ENCODE results near the gene ZDHHC17.

ZDHHC17 gene

GRCh38 chr12:76820888-76821482, 57.1 kb downstream of the ZDHHC17 start:
- no peak for DNase-seq (ENCODE audit: low spot score)

- no peak for DNase-seq (ENCODE audit: low spot score)
Measured at GRCh38 chr12:76830436-76830835, 66.5 kb downstream of the ZDHHC17 start.

- no peak for DNase-seq (ENCODE audit: low spot score)
Measured at GRCh38 chr12:76836633-76837032, 72.7 kb downstream of the ZDHHC17 start.

GRCh38 chr12:76847260-76847659, 83.3 kb downstream of the ZDHHC17 start:
- no peak for DNase-seq (ENCODE audit: low spot score)

- DNase-seq (ENCODE audit: low spot score): no peak
Measured at GRCh38 chr12:76848132-76848531, 84.2 kb downstream of the ZDHHC17 start.

- DNase-seq (ENCODE audit: low spot score): no peak
Measured at GRCh38 chr12:76852106-76852505, 88.2 kb downstream of the ZDHHC17 start.

GRCh38 chr12:76855271-76855670, 91.4 kb downstream of the ZDHHC17 start:
- DNase-seq (ENCODE audit: low spot score): no peak

GRCh38 chr12:76856018-76856644, 92.2 kb downstream of the ZDHHC17 start:
- no peak for DNase-seq (ENCODE audit: low spot score)

GRCh38 chr12:76859611-76860010, 95.7 kb downstream of the ZDHHC17 start:
- no peak for DNase-seq (ENCODE audit: low spot score)

GRCh38 chr12:76860256-76860655, 96.3 kb downstream of the ZDHHC17 start:
- DNase-seq (ENCODE audit: low spot score): no peak

- no peak for DNase-seq (ENCODE audit: low spot score)
Measured at GRCh38 chr12:76863005-76863670, 99.2 kb downstream of the ZDHHC17 start.

- DNase-seq (ENCODE audit: low spot score): no peak
Measured at GRCh38 chr12:76863837-76864236, 99.9 kb downstream of the ZDHHC17 start.

- no peak for DNase-seq (ENCODE audit: low spot score)
Measured at GRCh38 chr12:76864791-76865400, 101.0 kb downstream of the ZDHHC17 start.

GRCh38 chr12:76866151-76866567, 102.2 kb downstream of the ZDHHC17 start:
- no peak for DNase-seq (ENCODE audit: low spot score)

- no peak for DNase-seq (ENCODE audit: low spot score)
Measured at GRCh38 chr12:76866726-76867125, 102.8 kb downstream of the ZDHHC17 start.

- DNase-seq (ENCODE audit: low spot score): no peak
Measured at GRCh38 chr12:76871082-76871481, 107.2 kb downstream of the ZDHHC17 start.

GRCh38 chr12:76871742-76872141, 107.8 kb downstream of the ZDHHC17 start:
- DNase-seq (ENCODE audit: low spot score): no peak

- DNase-seq (ENCODE audit: low spot score): no peak
Measured at GRCh38 chr12:76872415-76872814, 108.5 kb downstream of the ZDHHC17 start.

- DNase-seq (ENCODE audit: low spot score): no peak
Measured at GRCh38 chr12:76874027-76874426, 110.1 kb downstream of the ZDHHC17 start.

- DNase-seq (ENCODE audit: low spot score): no peak
Measured at GRCh38 chr12:76874491-76875190, 110.7 kb downstream of the ZDHHC17 start.

GRCh38 chr12:76876696-76877229, 112.8 kb downstream of the ZDHHC17 start:
- no peak for DNase-seq (ENCODE audit: low spot score)
